GM19395 (cell line): ENCODE results near the gene GIMAP7.
A peak's percentile ranks its signal among the peaks of the same experiment; 100 is the strongest.
"Not testable (repeated sequence)": the region's sequence is repeated elsewhere in the genome, so short reads cannot be mapped to it uniquely, and the experiment has no call there.

Experiments used
- ATAC-seq: cut with Tn5 transposase; IDR thresholded peaks from one replicate; pipeline ENCODE4 v1.9.1; 2021; ENCODE audit warnings: mild to moderate bottlenecking, moderate library complexity; ENCODE audit not compliant: unreplicated experiment

The GIMAP7 gene

GRCh38 chr7:150511048-150511447 is 3.6 kb upstream of the GIMAP7 start:
- no peak for ATAC-seq

- ATAC-seq = no peak
Observed at GRCh38 chr7:150513758-150514157, 914 bp upstream of the GIMAP7 start.

GRCh38 chr7:150515248-150516147 is 826 bp downstream of the GIMAP7 start:
- peak; percentile 39 for ATAC-seq

- no peak for ATAC-seq
Observed at GRCh38 chr7:150516956-150517745, 2.5 kb downstream of the GIMAP7 start.

- ATAC-seq = no peak
Observed at GRCh38 chr7:150519310-150519709, 4.6 kb downstream of the GIMAP7 start.

- no peak for ATAC-seq
Observed at GRCh38 chr7:150520145-150520544, 5.5 kb downstream of the GIMAP7 start.

GRCh38 chr7:150522931-150523330 is 8.3 kb downstream of the GIMAP7 start:
- ATAC-seq = not testable (repeated sequence)

- ATAC-seq = no peak
Observed at GRCh38 chr7:150524018-150524417, 9.3 kb downstream of the GIMAP7 start.

GRCh38 chr7:150531704-150532103 is 17.0 kb downstream of the GIMAP7 start:
- no peak for ATAC-seq

- ATAC-seq = no peak
Observed at GRCh38 chr7:150538259-150538658, 23.6 kb downstream of the GIMAP7 start.

- no peak for ATAC-seq
Observed at GRCh38 chr7:150553163-150553562, 38.5 kb downstream of the GIMAP7 start.

- no peak for ATAC-seq
Observed at GRCh38 chr7:150556521-150557138, 42.0 kb downstream of the GIMAP7 start.

GRCh38 chr7:150560486-150560885 is 45.8 kb downstream of the GIMAP7 start:
- ATAC-seq = no peak

- ATAC-seq = no peak
Observed at GRCh38 chr7:150562919-150563318, 48.2 kb downstream of the GIMAP7 start.

- no peak for ATAC-seq
Observed at GRCh38 chr7:150564006-150564405, 49.3 kb downstream of the GIMAP7 start.

- no peak for ATAC-seq
Observed at GRCh38 chr7:150564566-150564965, 49.9 kb downstream of the GIMAP7 start.

- no peak for ATAC-seq
Observed at GRCh38 chr7:150565239-150565638, 50.6 kb downstream of the GIMAP7 start.

- ATAC-seq = no peak
Observed at GRCh38 chr7:150566123-150566522, 51.5 kb downstream of the GIMAP7 start.

- ATAC-seq = no peak
Observed at GRCh38 chr7:150566572-150566971, 51.9 kb downstream of the GIMAP7 start.

GRCh38 chr7:150567169-150567568 is 52.5 kb downstream of the GIMAP7 start, which contains the start of gene GIMAP4:
GIMAP4 (plus strand) TSS chr7:150567390; CDS start chr7:150569902, 2,512 bp downstream.
- no peak for ATAC-seq

GRCh38 chr7:150567871-150568301 is 53.2 kb downstream of the GIMAP7 start:
- no peak for ATAC-seq
